GM18873 (cell line): ENCODE results near the gene IRF5.
"Not testable (repeated sequence)": the region's sequence is repeated elsewhere in the genome, so short reads cannot be mapped to it uniquely, and the experiment has no call there.

ENCODE experiments used
- ATAC-seq: cut with Tn5 transposase; IDR thresholded peaks from one replicate; pipeline ENCODE4 v1.9.1; 2021; ENCODE audit warnings: mild to moderate bottlenecking, moderate library complexity, moderate number of reproducible peaks; ENCODE audit not compliant: unreplicated experiment, low FRiP score

Gene IRF5

DNA sequence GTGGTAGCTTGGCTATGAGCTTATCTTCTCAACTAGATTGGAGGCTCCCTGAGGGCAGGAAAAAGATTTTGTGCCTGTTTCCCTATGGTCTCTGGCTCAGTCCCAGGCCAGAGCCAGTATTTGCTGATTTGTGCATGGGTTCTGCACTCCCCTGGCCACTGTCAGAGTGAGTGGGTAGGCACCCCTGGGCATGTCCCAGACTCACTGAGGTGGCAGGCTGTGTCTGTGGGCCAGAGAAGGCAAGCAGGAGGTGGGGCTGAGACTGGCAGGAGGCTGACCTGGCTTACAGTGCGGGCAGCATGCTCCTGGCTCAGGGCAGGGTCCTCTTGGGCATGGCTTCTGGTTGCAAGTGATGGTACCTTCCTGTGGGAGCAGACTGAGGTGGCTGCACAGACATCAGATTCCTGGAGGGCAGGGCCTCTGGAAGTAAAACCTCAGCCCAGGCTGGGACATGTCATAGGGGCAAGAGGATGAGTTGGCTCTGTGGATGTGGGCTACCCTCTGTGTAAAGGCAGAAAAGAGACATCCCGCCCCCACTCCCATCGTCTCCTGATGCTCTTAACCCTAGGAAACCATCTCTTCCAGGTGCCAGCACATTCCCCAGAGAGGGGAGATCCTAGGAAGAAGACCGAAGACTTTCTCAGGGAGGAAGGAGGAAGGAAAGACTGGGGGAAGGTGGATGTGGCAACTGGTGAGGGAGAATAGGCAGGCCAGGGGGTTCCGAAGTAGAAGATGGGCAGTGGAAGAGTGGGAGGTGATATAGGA, 31.5 kb upstream of the IRF5 start:
- no peak for ATAC-seq

DNA sequence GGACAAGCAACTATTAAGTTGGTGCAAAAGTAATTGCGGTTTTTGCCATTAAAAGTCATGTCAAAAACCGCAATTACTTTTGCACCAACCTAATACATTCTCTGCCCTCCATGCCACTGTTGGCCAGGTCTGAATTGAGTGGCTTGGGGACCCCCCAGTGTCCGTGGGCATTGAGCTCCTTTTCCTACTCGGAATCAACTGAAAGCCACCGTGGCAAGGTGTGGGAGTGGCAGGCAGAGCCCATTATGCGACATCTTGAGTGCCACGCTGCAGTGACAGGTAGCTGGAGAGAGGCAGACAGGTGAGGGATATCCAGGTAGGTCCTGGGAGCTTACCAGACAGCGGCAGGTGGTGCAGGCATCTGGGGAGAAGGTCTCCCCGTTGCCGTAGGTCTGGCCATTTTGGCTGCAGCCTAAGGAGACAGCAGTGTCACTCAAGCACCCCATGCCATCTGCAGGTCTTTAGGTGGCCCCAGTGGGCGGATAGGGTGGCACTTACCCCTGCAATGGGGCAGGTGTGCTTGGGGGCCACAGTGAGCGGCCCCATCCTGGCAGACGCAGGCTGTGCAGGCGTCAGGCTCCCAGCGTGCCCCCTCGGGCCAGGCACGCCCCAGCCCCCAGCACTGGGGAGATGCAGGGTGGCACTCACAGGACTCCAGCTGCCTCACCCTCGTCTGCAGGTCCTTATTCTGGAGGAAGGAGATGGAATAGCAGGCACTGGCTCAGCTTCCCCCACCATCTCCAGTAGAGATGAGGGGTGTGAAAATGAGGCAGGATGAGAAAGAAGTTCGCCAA, 30.8 kb upstream of the IRF5 start:
- no peak for ATAC-seq

GRCh38 chr7:128908750-128909624, 28.7 kb upstream of the IRF5 start:
- no peak for ATAC-seq

GRCh38 chr7:128909625-128910568, 27.8 kb upstream of the IRF5 start:
- ATAC-seq = no peak

DNA sequence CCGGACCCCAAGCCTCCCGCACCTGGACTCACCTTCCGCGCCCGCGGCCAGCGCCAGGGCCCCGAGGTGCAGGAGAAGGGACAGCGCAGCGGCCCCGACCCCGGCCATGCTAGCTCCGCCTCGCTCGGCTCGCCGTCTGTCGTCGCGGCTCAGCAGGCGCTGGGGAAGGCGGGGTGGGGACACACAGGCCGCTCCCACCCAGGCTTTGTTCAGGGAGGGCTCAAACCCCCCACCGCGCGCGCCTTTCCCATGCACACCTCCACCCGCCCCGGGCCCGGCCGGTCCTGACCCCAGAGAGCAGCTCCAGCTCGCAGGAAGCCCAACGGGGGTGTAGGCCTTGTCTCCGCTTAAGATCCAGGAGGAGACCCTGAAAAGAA, 27.2 kb upstream of the IRF5 start, which contains the start of gene KCP:
Gene KCP (minus strand): TSS at position 141 of the 377 bp plus-strand sequence. CDS start 33 bp downstream, at position 108.
- no peak for ATAC-seq

- no peak for ATAC-seq
Measured at GRCh38 chr7:128911423-128912031, 26.2 kb upstream of the IRF5 start.

DNA sequence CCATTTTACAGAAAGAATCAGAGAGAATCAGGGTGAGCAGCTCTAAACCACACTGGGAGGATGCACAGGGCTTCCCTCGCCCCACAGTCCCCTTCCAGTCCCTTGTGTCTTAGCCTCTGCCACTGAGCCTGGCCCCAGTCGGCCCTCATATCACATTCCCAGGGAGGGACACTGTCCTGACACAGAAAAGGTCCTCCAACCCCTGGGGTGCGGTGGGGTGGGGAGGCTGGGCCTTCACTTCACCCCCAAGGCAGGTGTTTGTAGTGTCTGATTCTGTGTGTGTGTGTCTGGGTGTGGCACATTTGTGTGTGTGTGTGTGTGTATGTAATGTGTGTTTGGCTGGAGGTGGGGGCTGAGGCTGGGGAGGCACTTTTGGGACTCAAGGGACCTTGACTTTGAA, 25.4 kb upstream of the IRF5 start:
- no peak for ATAC-seq

DNA sequence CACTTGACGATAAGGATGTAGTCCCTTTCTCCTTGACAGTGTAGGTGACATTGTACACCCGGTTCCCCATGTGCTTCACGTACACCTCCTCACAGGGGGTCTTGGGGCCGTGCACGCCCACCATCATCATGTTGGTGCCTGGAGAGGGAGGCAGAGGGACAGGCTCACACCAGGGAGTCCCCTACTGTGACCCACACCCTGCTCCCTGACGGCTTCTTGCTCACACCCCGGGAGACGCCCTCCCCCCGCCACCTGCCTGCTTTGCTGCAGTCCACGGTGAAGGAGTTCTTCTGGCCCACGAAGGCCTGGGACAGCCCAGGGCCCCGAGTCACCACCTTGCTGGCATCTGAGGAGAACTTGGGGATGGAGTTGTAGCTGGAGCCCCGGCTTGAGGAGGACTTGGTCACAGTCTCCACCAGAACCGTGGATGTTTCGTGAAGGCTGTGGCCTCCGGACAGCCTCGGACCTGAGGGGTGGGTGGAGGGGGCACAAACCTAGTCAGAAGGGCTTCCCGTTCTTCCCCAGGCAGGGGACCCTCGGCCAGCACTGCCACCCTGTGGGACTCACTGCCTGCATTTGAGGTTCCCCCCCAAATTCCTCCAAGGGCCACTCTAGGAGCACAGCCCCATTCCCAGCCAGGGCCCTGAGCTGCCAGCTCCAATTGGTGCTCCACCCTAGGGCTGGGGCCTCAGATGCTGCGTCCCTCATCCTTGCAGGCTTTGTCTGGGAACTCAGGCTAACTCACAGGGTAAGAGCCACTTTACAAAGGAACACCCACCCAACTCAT, 24.8 kb upstream of the IRF5 start:
- ATAC-seq = not testable (repeated sequence)

DNA sequence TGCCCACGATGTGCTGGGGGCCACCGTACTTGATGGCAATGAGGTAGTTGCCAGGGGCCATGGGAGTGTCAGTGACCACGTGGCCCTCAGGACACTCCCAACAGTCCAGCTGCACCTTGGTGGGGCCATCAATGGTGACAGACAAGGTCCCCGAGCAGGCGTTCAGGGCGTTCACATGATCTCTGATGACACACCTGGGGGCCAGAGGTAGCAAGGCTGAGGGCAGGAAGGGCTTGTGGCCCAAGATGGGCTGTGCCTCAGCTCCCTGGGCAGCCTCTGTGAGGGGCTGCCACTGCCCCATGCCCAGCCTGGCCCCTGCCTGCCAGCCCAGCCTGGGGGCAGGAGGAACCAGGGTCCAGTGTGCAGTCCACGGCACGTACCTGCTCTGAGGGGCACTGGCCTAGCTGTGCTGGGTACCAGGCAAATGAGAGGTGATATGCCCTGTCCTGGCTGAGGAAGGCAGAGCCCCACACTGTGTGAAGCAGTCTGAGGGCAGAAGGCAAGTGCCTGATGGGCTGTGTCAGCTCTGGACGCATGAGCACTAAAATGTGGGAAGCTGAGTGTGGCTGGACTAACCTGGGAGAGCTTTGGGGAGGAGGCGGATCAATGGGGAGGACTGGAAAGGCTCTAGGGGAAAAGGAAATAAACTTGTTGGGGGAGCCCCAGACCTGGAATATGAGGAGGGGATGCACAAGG, 23.7 kb upstream of the IRF5 start:
- ATAC-seq = no peak

DNA sequence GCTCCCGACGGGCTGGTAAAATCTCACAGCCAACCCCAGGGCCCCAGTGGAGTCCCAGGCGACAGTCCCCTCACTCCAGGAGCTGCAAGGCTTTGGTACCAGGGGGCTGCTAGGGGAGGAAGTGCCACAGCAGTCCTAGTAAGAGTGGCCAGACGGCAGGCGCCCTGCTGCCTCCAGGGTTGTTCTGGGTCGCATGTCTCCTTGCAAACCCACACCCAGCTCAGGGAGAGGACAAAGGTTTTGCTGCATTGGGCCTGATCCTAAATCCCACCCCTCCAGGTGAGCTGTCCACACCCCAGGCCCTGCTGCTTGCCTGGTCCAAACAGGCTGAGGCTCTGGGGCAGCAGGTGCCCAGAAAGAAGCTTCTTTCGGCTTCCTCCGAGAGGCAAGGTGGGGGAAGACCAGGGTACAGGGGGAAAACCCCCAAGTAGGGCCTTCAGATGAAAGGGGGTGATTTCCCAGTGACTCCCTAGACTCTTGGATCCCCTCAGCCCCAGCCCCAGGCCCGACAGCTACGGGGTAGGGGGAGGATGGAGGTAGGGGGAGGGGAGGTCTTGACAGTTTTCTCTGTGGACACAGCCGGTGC, 23.1 kb upstream of the IRF5 start:
- no peak for ATAC-seq

DNA sequence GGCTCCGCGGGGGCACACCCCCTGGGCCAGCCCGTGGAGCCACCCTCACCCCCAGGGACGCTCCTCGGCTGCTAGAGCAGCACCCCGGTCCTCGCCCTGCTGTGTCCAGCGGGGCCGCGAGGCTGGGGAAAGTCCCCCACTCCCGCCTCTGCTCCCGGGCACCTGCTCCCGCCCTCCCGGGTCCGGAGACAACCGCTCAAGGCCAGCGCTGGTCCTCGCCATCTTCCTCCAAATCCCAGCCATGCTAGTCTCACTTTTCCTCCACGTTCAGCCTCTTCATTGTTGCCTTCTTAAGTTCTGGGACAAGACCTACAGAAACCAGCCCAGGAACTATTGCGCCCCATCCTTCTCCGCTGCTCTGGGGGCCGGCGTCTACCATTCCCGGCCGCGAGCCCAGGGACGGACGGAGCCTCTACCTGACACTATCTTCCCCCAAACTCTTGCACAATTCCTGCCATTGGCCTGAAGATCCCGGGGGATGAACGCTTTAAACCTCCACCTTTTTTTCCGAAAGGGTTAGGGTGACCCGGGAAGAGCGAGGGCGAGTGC, 22.4 kb upstream of the IRF5 start:
- ATAC-seq = no peak

- ATAC-seq = no peak
Measured at GRCh38 chr7:128915841-128916642, 21.7 kb upstream of the IRF5 start.

- no peak for ATAC-seq
Measured at GRCh38 chr7:128916643-128916915, 21.1 kb upstream of the IRF5 start.

DNA sequence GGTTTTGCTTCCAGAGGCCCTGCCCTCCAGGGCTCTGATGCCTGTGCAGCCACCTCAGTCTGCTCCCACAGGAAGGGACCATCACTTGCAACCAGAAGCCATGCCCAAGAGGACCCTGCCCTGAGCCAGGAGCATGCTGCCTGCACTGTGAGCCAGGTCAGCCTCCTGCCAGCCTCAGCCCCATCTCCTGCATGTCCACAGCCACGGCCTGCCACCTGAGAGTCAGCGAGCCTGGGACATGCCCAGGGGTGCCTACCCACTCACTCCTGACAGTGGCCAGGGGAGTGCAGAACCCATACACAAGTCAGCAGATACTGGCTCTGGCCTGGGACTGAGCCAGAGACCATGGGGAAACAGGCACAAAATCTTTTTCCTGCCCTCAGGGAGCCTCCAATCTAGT, 20.6 kb upstream of the IRF5 start:
- ATAC-seq = no peak

- ATAC-seq = no peak
Measured at GRCh38 chr7:128918016-128918665, 19.6 kb upstream of the IRF5 start.

DNA sequence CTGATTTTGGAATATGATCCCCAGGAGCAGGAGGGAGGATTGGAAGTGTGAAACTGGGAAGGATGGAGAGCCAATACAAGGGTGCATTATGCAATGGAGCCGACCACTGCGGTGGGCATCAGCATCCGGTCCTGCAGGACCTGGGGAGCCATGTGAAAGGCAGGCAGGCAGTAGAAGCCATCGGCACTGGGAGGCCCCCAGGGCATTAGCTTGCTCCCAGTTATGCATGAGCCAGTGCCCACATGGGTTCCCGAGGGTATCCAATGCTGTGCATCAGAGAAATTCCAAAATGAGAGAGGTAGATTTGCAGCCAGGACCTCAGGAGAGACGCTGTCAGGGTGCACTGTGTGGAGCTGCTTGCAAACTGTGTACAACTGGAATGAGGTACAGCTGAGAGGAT, 18.5 kb upstream of the IRF5 start:
- no peak for ATAC-seq
